CD4-positive, CD25-positive, alpha-beta regulatory T cell (primary cell): ENCODE measurements around the gene LFNG. TPM values are rescaled to one million over a fixed set of nuclear protein-coding genes. Genes with fewer than 3 reads are reported as not detected.

Experiments
- ATAC-seq, 2 donors: fragments of 150-1000 bp; cut with Tn5 transposase; one replicate each; pipeline ENCODE4 v1.10.0; 2021; ENCODE audit warnings: low read depth in 2 of 2, moderate number of reproducible peaks in 2 of 2, moderate library complexity in 1 of 2
- DNase-seq, 3 donors: peaks; one replicate each; pipeline versions ENCODE4 v3.0.0 to v3.0.0-alpha.2; 2012 to 2022; ENCODE audit warnings: mixed read lengths in 1 of 3
- H3K27ac ChIP-seq: one replicate; pipeline ENCODE4 v1.7.0; 2013; ENCODE audit warnings: mild to moderate bottlenecking, low read length; ENCODE audit not compliant: insufficient read depth, poor library complexity, severe bottlenecking
- H3K27me3 ChIP-seq: one replicate; pipeline ENCODE4 v1.7.0; 2013; ENCODE audit warnings: low read length; ENCODE audit not compliant: control insufficient read depth, insufficient read depth
- H3K36me3 ChIP-seq: one replicate; pipeline ENCODE4 v1.7.0; 2013; ENCODE audit warnings: mild to moderate bottlenecking, low read length, moderate library complexity; ENCODE audit not compliant: control insufficient read depth, insufficient read depth
- H3K4me1 ChIP-seq: 2 replicates; pipeline ENCODE4 v1.7.0; 2013; ENCODE audit warnings: mild to moderate bottlenecking, low read length; ENCODE audit not compliant: insufficient read depth, control insufficient read depth, poor library complexity, severe bottlenecking
- H3K4me3 ChIP-seq: one replicate; pipeline ENCODE4 v1.7.0; 2013; ENCODE audit warnings: low read depth, mild to moderate bottlenecking, low read length, moderate library complexity
- H3K9me3 ChIP-seq, 2 experiments: 1 replicate in 1 of 2; 2 replicates in 1 of 2; pipeline ENCODE4 v1.7.0; 2013; ENCODE audit warnings: low read length in 2 of 2, mild to moderate bottlenecking in 1 of 2, moderate library complexity in 1 of 2; ENCODE audit not compliant: control insufficient read depth in 2 of 2
- H3K27ac Mint-ChIP-seq, 3 donors: one replicate each; pipeline ENCODE4 v1.8.0; 2020 to 2022; ENCODE audit warnings: mild to moderate bottlenecking in 3 of 3, mixed read lengths in 3 of 3, moderate library complexity in 2 of 3
- H3K27me3 Mint-ChIP-seq: one replicate; pipeline ENCODE4 v1.8.0; 2022; ENCODE audit warnings: mild to moderate bottlenecking, mixed read lengths
- H3K36me3 Mint-ChIP-seq: one replicate; pipeline ENCODE4 v1.8.0; 2020; ENCODE audit warnings: mixed read lengths
- H3K4me1 Mint-ChIP-seq, 4 donors: one replicate each; pipeline ENCODE4 v1.8.0; 2020 to 2022; ENCODE audit warnings: mixed read lengths in 4 of 4, mild to moderate bottlenecking in 1 of 4
- H3K4me3 Mint-ChIP-seq, 4 donors: one replicate each; pipeline ENCODE4 v1.8.0; 2020 to 2022; ENCODE audit warnings: mild to moderate bottlenecking in 4 of 4, mixed read lengths in 4 of 4, moderate library complexity in 3 of 4
- H3K9me3 Mint-ChIP-seq, 7 donors: one replicate each; pipeline ENCODE4 v1.8.0; 2020 to 2022; ENCODE audit warnings: mixed read lengths in 7 of 7, mild to moderate bottlenecking in 3 of 7, moderate library complexity in 2 of 7
- polyA plus RNA-seq, 4 donors: library from polyadenylated mRNA; unstranded; fragments of 300-500 nt; fragmentation: Illumina TruSeq; gene quantifications; one replicate each; pipeline ENCODE4 v1.2.3, GENCODE V29; 2021
- total RNA-seq: library from RNA; stranded (reverse); gene quantifications from one replicate; pipeline ENCODE4 v1.2.3, GENCODE V29; 2022

The LFNG gene
- total and polyA plus RNA-seq, 5 donors from 2014 or later: 2.1 to 215 (median 3.3) TPM

DNA sequence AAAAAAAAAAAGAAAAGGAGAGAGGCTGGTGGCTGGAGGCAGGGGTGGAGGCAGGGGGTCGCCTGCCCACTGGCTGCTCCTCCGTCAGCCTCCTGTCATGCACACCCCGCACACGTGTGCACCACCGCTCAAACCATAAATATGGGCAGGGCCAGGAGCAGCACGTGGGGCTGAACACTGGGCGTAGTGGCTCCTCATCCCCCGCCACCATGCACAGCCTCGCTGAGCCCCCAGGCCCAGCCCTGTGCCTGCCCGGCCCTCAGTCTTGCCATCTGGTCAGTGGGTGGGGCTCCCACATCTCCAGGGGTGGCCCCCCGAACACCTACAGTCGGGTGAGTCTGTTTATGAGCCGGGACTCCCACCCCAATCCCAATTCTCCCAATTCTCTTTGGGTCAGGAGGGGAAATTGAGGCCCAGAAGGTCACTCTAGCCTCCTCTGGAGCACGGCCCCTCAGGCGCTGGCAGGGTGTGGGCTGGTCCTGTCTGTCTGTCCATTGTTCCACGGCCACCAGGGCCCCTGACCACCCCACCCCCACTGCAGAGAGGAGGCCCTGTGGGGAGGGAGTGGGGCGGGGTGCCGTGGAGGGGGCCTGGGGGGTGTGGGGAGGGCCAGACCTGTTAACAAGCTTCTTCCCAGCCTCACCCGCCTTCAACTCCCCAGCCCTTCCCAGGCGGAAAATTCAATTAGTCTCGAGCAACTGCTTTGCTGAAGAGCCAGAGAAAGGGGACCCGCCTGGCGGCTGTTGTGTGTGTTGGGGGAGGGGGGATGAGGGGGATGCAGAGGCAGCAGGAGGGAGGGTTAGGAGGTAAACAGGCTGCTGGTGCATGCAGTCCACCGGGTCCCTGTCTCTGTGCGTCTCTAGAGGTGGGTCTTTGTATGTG, 23.9 kb upstream of the LFNG start:
- Mint-ChIP-seq H3K4me3 (no peak overlapping the region), H3K27ac (no peak overlapping the region), H3K9me3 (peaks cover 0 to 2% (median 0%) of the 10 kb centered on the region in 7 donors), H3K27me3 (peaks cover 18% of the 10 kb centered on the region), H3K36me3 (no peaks in the 10 kb centered on the region), H3K4me1 (peaks cover 0 to 4% (median 0%) of the 10 kb centered on the region in 4 donors)
- ATAC-seq (no peak), DNase-seq (no peak)
- Histone ChIP-seq H3K4me1 (peaks cover 6% of the 10 kb centered on the region), H3K9me3 (no peaks in the 10 kb centered on the region), H3K4me3 (no peak overlapping the region), H3K36me3 (no peaks in the 10 kb centered on the region), H3K27me3 (no peaks in the 10 kb centered on the region), H3K27ac (no peak overlapping the region)

DNA sequence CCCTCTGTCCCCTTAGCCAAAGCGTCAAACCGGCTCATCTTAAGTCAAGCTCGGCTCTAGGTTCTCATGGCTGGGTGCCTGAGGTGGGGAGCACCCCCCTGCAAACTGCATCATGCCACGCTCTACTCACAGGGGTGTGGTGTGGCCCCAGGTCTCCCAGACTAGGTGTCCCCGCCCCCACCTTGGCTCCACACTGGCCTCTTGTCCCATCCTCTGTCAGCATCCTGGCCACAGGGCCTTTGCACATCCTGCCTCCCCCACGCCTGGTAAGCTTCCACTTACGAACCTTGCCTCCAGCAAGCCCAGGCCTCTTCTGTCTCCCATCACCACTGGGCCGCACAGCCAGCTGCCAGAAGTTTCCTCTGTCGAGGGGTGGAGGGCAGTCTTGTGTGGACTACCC, 23.2 kb upstream of the LFNG start:
- H3K27ac Mint-ChIP-seq: no peak overlapping the region
- H3K36me3 Mint-ChIP-seq: no peaks in the 10 kb centered on the region

DNA sequence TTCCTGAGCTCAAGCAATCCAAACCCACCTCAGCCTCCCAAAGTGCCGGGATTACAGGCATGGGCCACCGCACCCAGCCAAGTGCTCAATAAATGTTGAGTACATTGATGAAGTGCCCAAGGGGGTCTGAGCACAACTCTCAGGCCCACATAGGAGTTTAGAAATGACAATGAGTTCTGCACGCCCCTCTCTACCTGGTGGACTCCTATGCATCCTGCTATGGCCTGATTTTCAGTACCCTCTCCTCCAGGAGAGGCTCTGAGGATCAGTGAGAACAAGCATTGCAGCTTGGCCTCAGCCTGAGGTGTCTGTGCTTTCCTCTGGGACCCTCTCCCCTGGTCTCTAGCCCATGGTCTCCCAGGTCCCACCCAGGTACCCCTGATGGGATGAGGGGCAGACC, 22.5 kb upstream of the LFNG start:
- no peaks in the 10 kb centered on the region for H3K27me3 ChIP-seq
- no peak for DNase-seq
- no peak overlapping the region for H3K4me3 Mint-ChIP-seq

More for the DNA sequence above, 23.2 kb upstream of the LFNG start:
- Histone ChIP-seq H3K36me3 (no peaks in the 10 kb centered on the region), H3K27ac (no peak overlapping the region), H3K27me3 (no peaks in the 10 kb centered on the region), H3K4me3 (no peak overlapping the region), H3K4me1 (peaks cover 6% of the 10 kb centered on the region), H3K9me3 (no peaks in the 10 kb centered on the region)
- Mint-ChIP-seq H3K9me3 (peaks cover 0 to 2% (median 0%) of the 10 kb centered on the region in 7 donors), H3K4me3 (no peak overlapping the region), H3K27me3 (peaks cover 15% of the 10 kb centered on the region), H3K4me1 (peaks cover 0 to 4% (median 0%) of the 10 kb centered on the region in 4 donors)
- ATAC-seq: no peak
- DNase-seq: no peak

DNA sequence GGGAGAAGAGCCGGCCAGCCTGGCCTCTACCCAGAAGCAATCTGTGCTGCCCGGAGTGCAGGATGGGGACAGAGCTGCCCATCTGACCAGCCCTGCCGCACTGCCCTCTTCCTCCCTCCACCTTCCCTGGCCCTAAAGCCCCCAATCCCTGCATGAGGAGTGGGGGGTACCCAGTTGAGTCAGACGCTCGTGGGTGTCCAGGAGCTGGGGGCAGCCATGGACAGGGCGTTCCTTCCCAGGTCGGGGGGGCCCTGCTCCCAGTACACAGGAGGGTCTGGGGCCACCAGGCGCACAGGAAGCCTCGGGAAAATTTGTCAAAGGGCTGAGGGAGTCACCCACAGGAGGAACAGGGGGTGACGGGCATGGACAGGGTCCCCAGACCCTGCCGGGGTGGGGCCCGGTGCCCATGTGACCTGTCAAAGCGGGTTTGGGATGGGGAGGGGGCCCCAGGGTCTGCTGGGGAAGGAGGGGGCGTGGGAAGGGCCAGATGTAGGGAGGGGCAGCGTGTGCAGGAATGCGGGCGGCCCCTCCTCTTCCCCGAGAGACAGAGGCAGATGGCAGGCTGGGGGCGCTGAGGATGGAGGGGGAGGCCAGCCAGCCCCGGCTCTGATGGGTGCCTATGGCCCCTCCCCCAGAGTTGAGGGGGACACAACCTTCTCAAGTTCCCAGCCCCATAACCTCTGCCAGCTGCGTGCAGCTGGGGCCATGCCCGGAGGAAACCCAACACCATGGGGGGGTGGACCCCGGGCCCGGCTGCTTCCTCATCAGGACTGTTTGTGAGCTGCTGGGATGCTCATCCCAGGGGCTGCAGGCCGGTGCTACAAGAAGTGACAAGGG, 21.9 kb upstream of the LFNG start:
- H3K9me3 Mint-ChIP-seq: no peaks in the 10 kb centered on the region
- H3K4me3 ChIP-seq: no peak overlapping the region
- no peaks in the 10 kb centered on the region for H3K36me3 ChIP-seq
- no peaks in the 10 kb centered on the region for H3K9me3 ChIP-seq
- no peaks in the 10 kb centered on the region for H3K27me3 ChIP-seq
- H3K27ac ChIP-seq: no peak overlapping the region
- DNase-seq (no peak), ATAC-seq (no peak)
- H3K4me1 Mint-ChIP-seq: peaks cover 0 to 4% (median 0%) of the 10 kb centered on the region in 4 donors
- H3K36me3 Mint-ChIP-seq: no peaks in the 10 kb centered on the region
- H3K4me3 Mint-ChIP-seq: no peak overlapping the region
- no peak overlapping the region for H3K27ac Mint-ChIP-seq
- peaks cover 6% of the 10 kb centered on the region for H3K4me1 ChIP-seq
- H3K27me3 Mint-ChIP-seq: peaks cover 12% of the 10 kb centered on the region

More for the DNA sequence above, 22.5 kb upstream of the LFNG start:
- H3K9me3 Mint-ChIP-seq: peaks cover 0 to under 1% (median 0%) of the 10 kb centered on the region in 7 donors
- Histone ChIP-seq H3K4me1 (peaks cover 6% of the 10 kb centered on the region), H3K36me3 (no peaks in the 10 kb centered on the region), H3K27ac (no peak overlapping the region), H3K4me3 (no peak overlapping the region), H3K9me3 (no peaks in the 10 kb centered on the region)
- peaks cover 0 to 4% (median 0%) of the 10 kb centered on the region in 4 donors for H3K4me1 Mint-ChIP-seq
- peaks cover 12% of the 10 kb centered on the region for H3K27me3 Mint-ChIP-seq
- no peaks in the 10 kb centered on the region for H3K36me3 Mint-ChIP-seq
- no peak overlapping the region for H3K27ac Mint-ChIP-seq
- no peak for ATAC-seq

DNA sequence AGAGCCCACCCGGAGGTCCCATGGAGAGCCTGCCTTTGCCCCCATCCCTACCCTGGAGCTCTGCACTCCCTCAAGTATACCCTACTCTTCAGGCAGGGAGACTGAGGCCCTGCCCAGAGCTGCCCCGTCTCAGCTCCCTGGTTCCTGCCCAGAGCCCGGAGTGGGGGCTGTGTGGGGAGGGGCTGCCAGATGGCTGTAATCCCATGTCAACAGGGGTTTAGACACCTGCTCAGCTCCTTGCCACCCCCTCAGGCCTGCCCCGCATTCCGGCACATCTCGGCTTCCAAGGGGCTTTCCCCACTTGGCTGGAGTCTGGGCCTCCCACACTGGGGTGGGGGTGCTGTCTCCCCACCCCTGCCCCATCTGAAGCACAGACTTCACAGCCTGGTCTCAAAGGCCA, 20.9 kb upstream of the LFNG start:
- Mint-ChIP-seq H3K4me1 (peaks cover 0 to 5% (median 0%) of the 10 kb centered on the region in 4 donors), H3K27ac (no peak overlapping the region), H3K4me3 (no peak overlapping the region), H3K27me3 (peaks cover 12% of the 10 kb centered on the region), H3K9me3 (no peaks in the 10 kb centered on the region), H3K36me3 (no peaks in the 10 kb centered on the region)
- Histone ChIP-seq H3K4me3 (no peak overlapping the region), H3K4me1 (peaks cover 6% of the 10 kb centered on the region), H3K9me3 (no peaks in the 10 kb centered on the region), H3K27ac (no peak overlapping the region), H3K36me3 (no peaks in the 10 kb centered on the region), H3K27me3 (no peaks in the 10 kb centered on the region)
- ATAC-seq (no peak), DNase-seq (no peak)

DNA sequence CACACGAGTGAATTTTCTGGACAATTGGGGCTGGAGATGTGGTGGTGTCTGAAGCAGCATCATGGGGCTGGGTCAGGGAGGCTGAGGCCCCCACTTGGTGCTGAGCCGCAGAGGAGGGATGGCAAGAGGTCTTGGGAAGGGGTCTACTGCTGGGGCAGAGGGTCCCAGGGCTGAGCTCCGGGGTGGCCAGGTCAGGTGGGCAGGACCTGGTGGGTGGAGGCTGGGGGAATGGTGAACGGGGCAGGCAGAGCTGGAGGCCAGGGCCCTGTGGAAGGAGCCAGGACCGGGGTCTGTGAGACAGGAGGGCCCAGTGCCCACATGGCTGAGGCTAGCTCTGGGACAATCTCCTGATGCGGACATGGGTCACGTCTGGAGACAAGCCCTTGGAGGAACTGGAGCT, 20.4 kb upstream of the LFNG start:
- H3K36me3 ChIP-seq: no peaks in the 10 kb centered on the region
- H3K27me3 ChIP-seq: no peaks in the 10 kb centered on the region
- no peak overlapping the region for H3K4me3 ChIP-seq
- Mint-ChIP-seq H3K4me3 (no peak overlapping the region), H3K4me1 (peaks cover 0 to 6% (median 0%) of the 10 kb centered on the region in 4 donors), H3K27me3 (peaks cover 12% of the 10 kb centered on the region), H3K36me3 (no peaks in the 10 kb centered on the region), H3K9me3 (no peaks in the 10 kb centered on the region), H3K27ac (no peak overlapping the region)
- ATAC-seq (no peak), DNase-seq (no peak)
- no peak overlapping the region for H3K27ac ChIP-seq
- no peaks in the 10 kb centered on the region for H3K9me3 ChIP-seq
- H3K4me1 ChIP-seq: peaks cover 6% of the 10 kb centered on the region

DNA sequence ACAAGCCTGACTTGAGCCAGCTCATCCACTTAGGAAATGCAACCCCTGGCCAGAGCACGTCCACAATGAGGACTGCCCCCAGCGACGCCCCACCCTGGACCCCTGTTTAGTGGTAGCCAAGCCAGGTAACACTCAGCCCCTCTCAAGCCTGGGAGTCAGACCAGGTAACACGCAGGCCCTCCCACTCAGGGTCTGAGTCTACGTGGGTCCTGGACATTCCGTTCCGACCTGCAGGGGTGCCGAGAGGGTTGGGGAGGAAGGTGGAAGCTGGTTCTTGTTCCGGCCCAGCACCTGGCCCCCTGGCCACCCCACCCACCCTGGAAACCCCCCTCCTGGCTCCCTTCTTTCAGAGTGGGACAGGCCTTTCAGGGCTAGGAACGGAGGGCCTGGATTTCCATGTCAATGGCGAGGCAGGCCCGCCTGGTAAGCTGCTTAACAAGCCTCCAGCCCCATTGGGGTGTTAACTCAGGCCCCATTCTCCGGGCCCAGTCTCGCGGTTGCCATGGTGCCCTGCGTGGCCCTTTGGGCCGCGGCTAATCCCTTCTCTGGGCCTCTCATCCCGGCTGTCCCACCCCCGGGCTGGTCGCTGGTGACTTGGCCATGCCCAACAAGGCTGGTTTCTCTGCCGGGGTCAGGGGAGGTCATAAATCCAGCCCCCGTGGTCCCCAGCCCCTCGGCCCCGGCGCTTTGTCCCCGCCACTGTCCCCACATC, 19.7 kb upstream of the LFNG start:
- no peak overlapping the region for H3K27ac Mint-ChIP-seq
- no peaks in the 10 kb centered on the region for H3K36me3 Mint-ChIP-seq
- peaks cover 12% of the 10 kb centered on the region for H3K27me3 Mint-ChIP-seq
- Histone ChIP-seq H3K4me3 (no peak overlapping the region), H3K36me3 (no peaks in the 10 kb centered on the region), H3K27me3 (no peaks in the 10 kb centered on the region), H3K9me3 (no peaks in the 10 kb centered on the region), H3K27ac (no peak overlapping the region), H3K4me1 (peaks cover 6% of the 10 kb centered on the region)
- H3K9me3 Mint-ChIP-seq: no peaks in the 10 kb centered on the region
- ATAC-seq (no peak), DNase-seq (no peak)
- peaks cover 0 to 6% (median 0%) of the 10 kb centered on the region in 4 donors for H3K4me1 Mint-ChIP-seq
- H3K4me3 Mint-ChIP-seq: no peak overlapping the region
